HG03457 (cell line): Measurements from ENCODE around the gene MALRD1.
"Not testable (repeated sequence)": the region's sequence is repeated elsewhere in the genome, so short reads cannot be mapped to it uniquely, and the experiment has no call there.

Experiments used
- ATAC-seq: cut with Tn5 transposase; IDR thresholded peaks from one replicate; pipeline ENCODE4 v1.9.1; 2021; ENCODE audit warnings: moderate number of reproducible peaks; ENCODE audit not compliant: unreplicated experiment

Gene MALRD1

GRCh38 chr10:19480353-19480752 lies 431.8 kb downstream of the MALRD1 start:
- ATAC-seq, result no peak

- no peak for ATAC-seq
Measured at GRCh38 chr10:19483421-19483820, 434.8 kb downstream of the MALRD1 start.

- no peak for ATAC-seq
Measured at GRCh38 chr10:19488592-19489280, 440.1 kb downstream of the MALRD1 start.

GRCh38 chr10:19491166-19491565 lies 442.6 kb downstream of the MALRD1 start:
- no peak for ATAC-seq

GRCh38 chr10:19493917-19494316 lies 445.3 kb downstream of the MALRD1 start:
- ATAC-seq, result no peak

GRCh38 chr10:19497026-19497425 lies 448.4 kb downstream of the MALRD1 start:
- ATAC-seq, result no peak

GRCh38 chr10:19498393-19499290 lies 450.0 kb downstream of the MALRD1 start:
- ATAC-seq, result no peak

GRCh38 chr10:19499291-19499770 lies 450.7 kb downstream of the MALRD1 start:
- ATAC-seq, result no peak

GRCh38 chr10:19500959-19501358 lies 452.4 kb downstream of the MALRD1 start:
- no peak for ATAC-seq

- no peak for ATAC-seq
Measured at GRCh38 chr10:19505320-19506312, 457.0 kb downstream of the MALRD1 start.

GRCh38 chr10:19510005-19510732 lies 461.6 kb downstream of the MALRD1 start:
- ATAC-seq, result not testable (repeated sequence)

- ATAC-seq, result no peak
Measured at GRCh38 chr10:19518109-19518508, 469.5 kb downstream of the MALRD1 start.

- ATAC-seq, result no peak
Measured at GRCh38 chr10:19518632-19519031, 470.0 kb downstream of the MALRD1 start.

- no peak for ATAC-seq
Measured at GRCh38 chr10:19531324-19531723, 482.7 kb downstream of the MALRD1 start.

GRCh38 chr10:19532411-19532810 lies 483.8 kb downstream of the MALRD1 start:
- ATAC-seq, result no peak

- no peak for ATAC-seq
Measured at GRCh38 chr10:19541299-19541698, 492.7 kb downstream of the MALRD1 start.

GRCh38 chr10:19546224-19546623 lies 497.6 kb downstream of the MALRD1 start:
- no peak for ATAC-seq

GRCh38 chr10:19549503-19549902 lies 500.9 kb downstream of the MALRD1 start:
- no peak for ATAC-seq

GRCh38 chr10:19556666-19557065 lies 508.1 kb downstream of the MALRD1 start:
- ATAC-seq, result no peak

GRCh38 chr10:19561181-19561580 lies 512.6 kb downstream of the MALRD1 start:
- ATAC-seq, result no peak
